Osteocyte (in vitro differentiated cells): Measurements from ENCODE around the gene TMEM138. TPM values are rescaled to one million over a fixed set of nuclear protein-coding genes. Genes with fewer than 3 reads are reported as not detected.

Source experiments
- DNase-seq: peaks from one replicate; pipeline ENCODE4 v3.0.0; 2021; ENCODE audit warnings: mixed read lengths; ENCODE audit not compliant: unreplicated experiment; ENCODE audit errors: extremely low spot score
- H3K27ac Mint-ChIP-seq: one replicate; pipeline ENCODE4 v1.8.0; 2021; ENCODE audit warnings: mild to moderate bottlenecking, mixed read lengths; ENCODE audit not compliant: unreplicated experiment
- H3K27me3 Mint-ChIP-seq: one replicate; pipeline ENCODE4 v1.8.0; 2021; ENCODE audit warnings: mixed read lengths; ENCODE audit not compliant: unreplicated experiment
- H3K36me3 Mint-ChIP-seq: one replicate; pipeline ENCODE4 v1.8.0; 2021; ENCODE audit warnings: mixed read lengths; ENCODE audit not compliant: unreplicated experiment
- H3K4me1 Mint-ChIP-seq: one replicate; pipeline ENCODE4 v1.8.0; 2021; ENCODE audit warnings: mixed read lengths; ENCODE audit not compliant: unreplicated experiment
- H3K4me3 Mint-ChIP-seq: one replicate; pipeline ENCODE4 v1.8.0; 2021; ENCODE audit warnings: mild to moderate bottlenecking, moderate library complexity, mixed read lengths; ENCODE audit not compliant: unreplicated experiment
- H3K9me3 Mint-ChIP-seq: one replicate; pipeline ENCODE4 v1.8.0; 2021; ENCODE audit warnings: mixed read lengths; ENCODE audit not compliant: unreplicated experiment
- CTCF ChIP-seq: fragments of 200-600 bp; sonication (generic); IDR thresholded peaks from 2 replicates; pipeline ENCODE4 v1.5.0; 2021; ENCODE audit warnings: antibody characterized with exemption, mild to moderate bottlenecking, moderate library complexity
- long read RNA-seq: library from polyadenylated mRNA; unstranded; transcript quantifications from one replicate; pipeline ENCODE4 v2.0.0, GENCODE V29; 2021
- total RNA-seq: library from RNA; stranded (reverse); gene quantifications from 2 replicates; pipeline ENCODE4 v1.2.1, GENCODE V29; 2021

Gene TMEM138
- 49.4 and 51.3 TPM in 2 replicates for total RNA-seq
- long read RNA-seq, transcript TMEM138-201 (5 exons, 1,848 nt): major isoform, 46 of 70 reads
- long read RNA-seq, partial matches to known transcripts: 2 of 70 reads
- long read RNA-seq, other reads (novel, unspliced or antisense): 19 of 70 reads

GRCh38 chr11:61361741-61362541, at the start of gene TMEM138, which contains the start of gene CYB561A3:
TMEM138 (plus strand) TSS chr11:61362374; CDS start chr11:61364391, 2,017 bp downstream.
CYB561A3 (minus strand) TSS chr11:61361882; CDS start chr11:61356713, 5,169 bp downstream.
- DNase-seq: peak; percentile 96
- TF ChIP-seq CTCF: no peak
- H3K4me3 Mint-ChIP-seq: peak within 1 kb of the TSS; percentile 98
- no peaks in the 10 kb centered on the region for H3K9me3 Mint-ChIP-seq
- peaks cover 36% of the 10 kb centered on the region for H3K4me1 Mint-ChIP-seq
- H3K27ac Mint-ChIP-seq: peak within 1 kb of the TSS; percentile 97
- peaks cover 2% of the 10 kb centered on the region for H3K36me3 Mint-ChIP-seq
- H3K27me3 Mint-ChIP-seq: no peaks in the 10 kb centered on the region

GRCh38 chr11:61315260-61315659, 46.9 kb upstream of the TMEM138 start:
- Mint-ChIP-seq H3K4me1 (no peaks in the 10 kb centered on the region), H3K27ac (no peak overlapping the region), H3K9me3 (no peaks in the 10 kb centered on the region), H3K36me3 (peaks cover 46% of the 10 kb centered on the region), H3K4me3 (no peak overlapping the region), H3K27me3 (no peaks in the 10 kb centered on the region)
- no peak for TF ChIP-seq CTCF
- DNase-seq: no peak

GRCh38 chr11:61325649-61326414, 36.3 kb upstream of the TMEM138 start:
- no peaks in the 10 kb centered on the region for H3K27me3 Mint-ChIP-seq
- peak overlapping the region; percentile 75 for H3K27ac Mint-ChIP-seq
- TF ChIP-seq CTCF: no peak
- H3K9me3 Mint-ChIP-seq: no peaks in the 10 kb centered on the region
- peaks cover 35% of the 10 kb centered on the region for H3K4me1 Mint-ChIP-seq
- peaks cover 61% of the 10 kb centered on the region for H3K36me3 Mint-ChIP-seq
- no peak for DNase-seq
- H3K4me3 Mint-ChIP-seq: no peak overlapping the region

DNA sequence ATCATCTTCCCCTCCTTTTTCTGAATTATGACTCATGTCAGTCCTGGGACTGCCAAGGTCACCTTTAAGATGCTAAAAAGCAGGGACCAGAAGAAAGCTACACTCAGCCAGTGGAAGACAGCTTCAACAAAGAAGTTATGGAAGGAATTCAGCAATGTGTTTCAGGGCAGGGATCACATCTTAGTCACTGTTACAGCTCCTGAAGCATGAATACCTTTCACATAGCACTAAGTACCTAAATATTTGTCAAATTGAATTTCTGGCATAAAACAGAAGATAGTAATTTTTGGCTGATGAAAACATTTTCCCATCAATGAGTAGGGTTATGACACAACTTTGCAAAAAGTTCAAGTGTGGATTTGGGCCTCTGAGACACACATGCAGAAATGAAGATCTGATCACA, 34.5 kb upstream of the TMEM138 start:
- DNase-seq: no peak
- Mint-ChIP-seq H3K27ac (peak overlapping the region; percentile 13), H3K9me3 (no peaks in the 10 kb centered on the region), H3K4me3 (no peak overlapping the region), H3K36me3 (peaks cover 48% of the 10 kb centered on the region), H3K27me3 (no peaks in the 10 kb centered on the region), H3K4me1 (peaks cover 52% of the 10 kb centered on the region)
- TF ChIP-seq CTCF: no peak

GRCh38 chr11:61328351-61328750, 33.8 kb upstream of the TMEM138 start:
- H3K9me3 Mint-ChIP-seq: no peaks in the 10 kb centered on the region
- H3K27ac Mint-ChIP-seq: no peak overlapping the region
- peaks cover 53% of the 10 kb centered on the region for H3K4me1 Mint-ChIP-seq
- no peak for TF ChIP-seq CTCF
- H3K27me3 Mint-ChIP-seq: no peaks in the 10 kb centered on the region
- DNase-seq: no peak
- H3K36me3 Mint-ChIP-seq: peaks cover 42% of the 10 kb centered on the region
- H3K4me3 Mint-ChIP-seq: no peak overlapping the region
